Measurements from ENCODE around the gene GCSAM.

GCSAM gene

DNA sequence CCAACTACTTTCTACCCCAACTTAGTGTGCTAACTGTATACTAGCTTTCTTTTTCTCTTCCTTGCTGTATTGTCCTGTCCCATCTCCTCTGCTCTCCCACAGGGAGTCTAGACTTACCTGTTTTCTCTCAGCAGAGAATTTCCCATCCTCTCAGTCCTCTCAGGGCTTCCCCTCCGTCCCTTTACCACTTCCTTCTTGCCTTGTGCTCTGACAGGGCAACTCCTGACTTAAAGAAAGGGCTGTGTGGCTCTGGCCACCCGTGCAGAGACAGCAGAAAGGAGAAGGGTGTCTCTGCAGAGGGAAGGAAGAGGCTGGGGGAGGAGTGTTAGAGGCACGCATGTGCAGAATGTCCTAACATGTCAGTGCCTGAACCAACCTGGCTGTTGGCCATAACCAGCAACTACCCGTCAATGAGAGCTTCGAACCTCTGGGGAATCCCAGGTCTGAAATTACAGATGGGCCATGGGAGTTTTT, at the start of gene GCSAM:
Gene GCSAM (minus strand): TSS at position 274 of the 474 bp plus-strand sequence. CDS start 128 bp downstream, at position 146.
- peak; percentile 64 for DNase-seq

- no peak for DNase-seq
Observed at GRCh38 chr3:112175646-112176045, 42.6 kb upstream of the GCSAM start.

DNA sequence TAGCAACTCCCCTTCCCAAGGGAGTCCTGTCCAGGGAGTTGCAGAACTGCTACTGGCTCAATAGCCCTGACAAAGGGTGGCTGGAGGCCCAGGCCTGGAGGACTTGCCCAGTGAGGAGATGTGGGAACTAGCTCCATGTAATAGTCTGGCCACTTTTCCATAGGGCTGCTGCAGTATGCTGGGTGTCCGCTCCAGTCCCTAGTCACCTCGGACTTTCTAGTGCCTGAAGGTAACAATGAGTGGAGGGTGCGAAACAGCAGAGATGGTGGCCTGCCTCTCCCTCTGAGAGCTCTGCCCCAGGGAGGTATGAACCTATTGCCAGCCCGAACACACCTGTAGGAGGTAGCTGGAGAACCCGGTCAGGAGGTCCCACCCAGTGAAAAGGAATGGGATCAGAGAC, 42.0 kb upstream of the GCSAM start:
- no peak for DNase-seq

DNA sequence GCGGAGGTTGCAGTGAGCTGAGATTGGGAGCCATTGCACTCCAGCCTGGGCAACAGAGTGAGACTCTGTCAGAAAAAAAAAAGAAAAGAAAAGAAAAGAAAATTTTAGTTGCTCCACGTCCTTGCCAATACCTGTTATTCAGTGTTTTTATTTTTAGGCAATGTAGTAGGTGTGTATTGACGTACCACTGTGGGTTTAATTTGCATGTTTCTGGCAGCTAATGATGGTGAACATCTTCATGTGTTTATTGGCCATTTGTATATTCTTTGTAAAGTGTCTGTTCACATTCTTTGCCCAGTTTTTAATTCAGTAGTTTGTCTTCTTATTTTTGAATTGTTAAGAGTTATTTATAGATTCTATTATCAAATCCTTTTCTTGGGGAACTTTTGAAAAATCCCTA, 38.1 kb upstream of the GCSAM start:
- no peak for DNase-seq

- DNase-seq: no peak
Observed at GRCh38 chr3:112170046-112170445, 37.0 kb upstream of the GCSAM start.

DNA sequence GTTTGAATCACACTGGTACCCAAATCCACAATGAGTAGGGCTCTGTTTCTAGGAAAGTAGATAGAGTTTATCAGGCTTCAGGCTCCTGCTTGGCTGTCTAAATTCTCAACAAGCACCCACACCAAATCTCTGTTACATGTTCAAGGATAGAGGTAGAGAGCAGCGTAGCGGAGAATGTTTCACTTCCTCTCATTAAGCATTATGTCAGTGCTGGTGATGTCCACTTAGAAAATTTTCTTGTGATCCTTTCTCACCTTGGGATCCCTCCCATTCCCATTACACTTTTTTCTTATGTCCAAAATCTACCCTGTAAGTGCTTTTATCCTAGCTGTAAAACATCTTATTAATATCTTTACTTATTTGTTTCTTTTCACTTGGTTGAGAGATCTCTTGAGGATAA, 34.7 kb upstream of the GCSAM start:
- no peak for DNase-seq

- DNase-seq: no peak
Observed at GRCh38 chr3:112149136-112149535, 16.1 kb upstream of the GCSAM start.

DNA sequence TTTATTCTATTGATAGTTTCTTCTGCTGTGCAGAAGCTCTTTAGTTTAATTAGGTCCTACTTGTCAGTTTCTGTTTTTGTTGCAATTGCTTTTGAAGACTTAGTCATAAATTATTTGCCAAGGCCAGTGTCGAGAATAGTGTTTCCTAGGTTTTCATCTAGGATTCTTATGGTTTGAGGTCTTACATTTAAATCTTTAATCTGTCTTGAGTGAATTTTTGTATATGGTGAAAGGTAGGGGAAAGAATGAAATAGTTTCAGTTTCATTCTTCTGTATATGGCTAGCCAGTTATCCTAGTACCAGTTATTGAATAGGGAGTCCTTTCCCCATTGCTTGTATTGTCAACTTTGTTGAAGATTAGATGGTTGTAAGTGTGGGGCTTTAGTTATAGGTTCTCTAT, 10.6 kb upstream of the GCSAM start:
- DNase-seq: no peak

GRCh38 chr3:112143251-112143650, 10.2 kb upstream of the GCSAM start:
- no peak for DNase-seq

GRCh38 chr3:112141293-112141692, 8.2 kb upstream of the GCSAM start:
- DNase-seq: no peak

- no peak for DNase-seq
Observed at GRCh38 chr3:112140584-112140983, 7.5 kb upstream of the GCSAM start.

GRCh38 chr3:112138219-112138969, 5.3 kb upstream of the GCSAM start:
- DNase-seq: no peak

DNA sequence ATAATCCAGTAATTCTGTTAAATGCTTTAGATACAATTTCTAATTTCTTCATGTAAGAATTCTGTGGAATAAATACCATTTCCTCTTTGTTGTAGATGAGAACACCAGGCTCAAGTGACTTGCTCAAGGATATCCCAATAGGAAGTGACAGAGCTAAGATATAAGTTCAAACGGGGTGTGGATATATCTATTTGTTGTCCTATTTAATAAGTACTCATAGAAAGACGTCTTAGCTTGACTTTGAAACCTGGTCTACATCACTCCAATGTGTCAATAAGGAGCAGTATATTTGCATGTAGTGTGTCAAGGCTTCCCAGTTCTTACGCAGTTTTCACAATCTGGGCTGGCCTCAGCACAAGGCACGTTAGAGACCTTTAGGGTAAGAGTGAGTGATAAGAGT, 4.7 kb upstream of the GCSAM start:
- DNase-seq: no peak

DNA sequence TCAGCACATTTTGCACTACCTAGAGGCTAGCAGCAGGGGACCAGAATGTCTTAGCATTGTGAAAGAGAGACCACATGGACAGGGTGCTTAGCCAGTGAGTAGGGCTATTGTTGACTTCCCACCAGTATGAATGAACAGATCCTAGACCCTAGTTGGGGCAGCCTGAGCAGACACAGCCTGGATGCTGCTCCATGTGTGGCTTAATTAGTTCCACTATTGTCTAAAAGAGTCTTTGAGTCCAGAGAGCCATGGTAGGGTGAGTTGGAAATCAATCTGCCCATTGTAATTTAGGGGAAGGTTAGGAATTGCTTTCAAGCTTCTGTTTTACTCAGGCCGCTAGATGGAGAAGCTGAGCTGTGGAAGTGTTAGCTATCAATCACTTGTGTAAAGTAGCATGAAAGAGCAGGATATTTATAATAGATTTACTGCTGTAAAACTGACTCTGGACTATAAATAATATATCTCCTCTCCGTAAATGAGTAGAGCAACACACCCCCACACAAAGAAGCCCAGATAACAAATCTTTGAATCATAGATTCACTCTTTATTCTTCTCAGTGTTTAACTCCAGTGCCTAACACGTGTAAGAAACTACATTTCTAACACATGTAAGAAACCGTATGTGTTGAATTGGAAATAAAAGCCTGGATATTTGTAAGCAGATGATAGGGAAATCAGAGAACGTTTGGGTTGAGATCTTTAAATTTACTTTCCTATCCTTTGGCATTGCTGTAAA, 4.1 kb upstream of the GCSAM start:
- DNase-seq: no peak

- no peak for DNase-seq
Observed at GRCh38 chr3:112136046-112136445, 3.0 kb upstream of the GCSAM start.

DNA sequence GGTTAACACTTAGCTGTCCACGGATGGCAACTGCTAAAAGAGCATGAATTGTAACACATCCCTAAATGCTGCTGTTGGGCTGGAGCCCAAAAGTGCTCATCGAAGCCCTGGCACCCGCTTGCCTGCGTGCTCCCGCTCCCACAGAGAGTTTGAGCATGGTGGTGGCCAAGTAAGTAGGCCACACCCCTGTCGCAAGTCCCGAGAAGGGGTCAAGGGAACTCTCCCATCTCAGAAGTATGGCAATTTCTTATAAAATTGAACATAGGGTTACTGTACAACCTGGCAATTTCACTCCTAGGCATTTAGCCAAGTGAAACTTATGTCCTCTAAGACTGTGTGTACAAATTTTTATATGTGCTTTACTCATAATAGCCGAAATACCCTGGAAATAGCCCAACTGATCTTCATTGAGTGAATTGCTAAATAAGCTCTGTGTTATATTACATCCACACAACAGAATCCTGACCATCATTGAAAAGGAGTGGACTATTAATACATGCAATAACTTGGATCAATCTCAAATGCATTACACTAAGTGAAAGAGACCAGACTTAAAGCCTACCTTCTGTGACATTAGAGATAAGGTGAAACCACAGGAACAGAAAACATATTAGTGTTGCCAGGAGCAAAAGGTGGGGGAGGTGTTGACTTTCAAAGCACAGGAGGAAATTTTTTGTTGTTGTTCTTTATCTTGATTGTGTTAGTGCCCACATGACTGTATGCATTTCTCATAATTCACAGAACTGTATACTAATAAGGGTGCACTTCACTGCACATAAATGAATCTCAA, 1.5 kb upstream of the GCSAM start:
- DNase-seq: no peak

DNA sequence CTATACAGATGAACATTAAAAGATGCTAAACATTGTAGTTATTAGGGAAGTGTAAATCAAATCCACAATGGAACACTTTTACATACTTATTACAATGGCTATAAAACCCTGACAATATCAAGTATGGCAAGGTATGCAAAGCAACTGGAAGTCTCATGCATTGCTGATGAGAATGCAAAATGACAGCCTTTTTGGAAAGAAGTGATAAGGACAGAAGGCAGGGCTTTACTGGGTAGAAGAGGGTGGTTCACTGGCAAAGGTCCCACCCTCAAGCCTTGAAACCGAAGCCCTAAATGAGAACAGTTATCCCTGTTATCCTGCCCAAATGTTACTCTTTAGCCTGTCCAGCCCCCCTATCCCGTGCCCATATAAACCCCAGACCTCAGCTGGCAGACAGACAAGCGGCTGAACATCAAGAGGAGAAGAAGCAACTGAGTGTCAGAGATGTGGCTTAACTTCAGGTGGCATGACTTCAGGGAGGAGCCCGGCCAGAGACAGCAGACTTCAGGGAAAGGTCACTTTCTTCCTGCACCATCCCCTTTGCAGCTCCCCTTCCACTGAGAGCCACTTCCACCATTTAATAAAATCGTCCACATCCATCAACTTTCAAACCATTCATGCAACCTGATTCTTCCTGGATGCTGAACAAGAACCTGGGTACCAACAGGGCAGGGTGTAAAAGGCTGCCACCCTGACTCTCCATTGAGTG, 732 bp upstream of the GCSAM start:
- DNase-seq: no peak

GRCh38 chr3:112132554-112132953, 494 bp downstream of the GCSAM start:
- DNase-seq: no peak

GRCh38 chr3:112132088-112132487, 960 bp downstream of the GCSAM start:
- DNase-seq: no peak

- DNase-seq: no peak
Observed at GRCh38 chr3:112131111-112131510, 1.9 kb downstream of the GCSAM start.

GRCh38 chr3:112130638-112130993, 2.4 kb downstream of the GCSAM start:
- no peak for DNase-seq

- no peak for DNase-seq
Observed at GRCh38 chr3:112129925-112130637, 3.0 kb downstream of the GCSAM start.

Data from activated T-cell treated with anti-CD3 and anti-CD28 coated beads, Interleukin-2, amount 50 U/mL, for 1 hour (primary cell).